PFSK-1 (cell line): ENCODE measurements around the gene KCNJ5.

Source experiments
- POLR2AphosphoS5 ChIP-seq: IDR thresholded peaks from 2 replicates; pipeline ENCODE4 v1.6.1; 2012; ENCODE audit warnings: low read depth, mild to moderate bottlenecking, control low read depth, low read length, moderate library complexity
- SIN3A ChIP-seq: IDR thresholded peaks from 2 replicates; pipeline ENCODE4 v1.6.1; 2012; ENCODE audit warnings: mild to moderate bottlenecking, low read length, moderate library complexity, borderline replicate concordance; ENCODE audit not compliant: insufficient read depth
- TAF1 ChIP-seq: IDR thresholded peaks from 2 replicates; pipeline ENCODE4 v1.6.1; 2012; ENCODE audit warnings: low read length, control low read depth, borderline replicate concordance; ENCODE audit not compliant: insufficient read depth
- TF ChIP-seq, protein P1 (sequence below), 2 experiments: IDR thresholded peaks; 2 replicates each; pipeline versions ENCODE4 v1.6.1 to v1.8.0; 2011 to 2012; ENCODE audit warnings: low read depth in 2 of 2, low read length in 2 of 2, control low read depth in 1 of 2, inconsistent platforms in 1 of 2, mild to moderate bottlenecking in 1 of 2, moderate library complexity in 1 of 2; ENCODE audit not compliant: insufficient read depth in 1 of 2

DNA sequence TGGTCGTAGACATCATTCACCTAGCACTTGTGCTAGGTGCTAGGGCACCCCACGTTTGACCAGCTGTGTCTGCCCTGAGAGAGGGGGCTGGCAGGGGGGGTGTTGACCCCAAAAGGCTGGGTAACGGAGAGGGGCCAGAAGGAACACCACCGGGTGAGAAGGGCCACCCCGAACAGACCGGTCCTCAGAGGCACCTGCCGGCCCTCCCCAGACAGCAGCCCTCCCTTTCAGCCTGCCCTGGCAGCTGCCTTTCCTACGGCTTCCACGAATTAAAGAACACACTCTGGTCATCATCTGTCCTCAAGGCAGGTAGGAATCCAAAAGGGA is 977 bp upstream of the KCNJ5 start:
- TF ChIP-seq SIN3A, result no peak
- no peak for TF ChIP-seq TAF1
- TF ChIP-seq POLR2AphosphoS5, result no peak
- TF ChIP-seq, protein P1, sequence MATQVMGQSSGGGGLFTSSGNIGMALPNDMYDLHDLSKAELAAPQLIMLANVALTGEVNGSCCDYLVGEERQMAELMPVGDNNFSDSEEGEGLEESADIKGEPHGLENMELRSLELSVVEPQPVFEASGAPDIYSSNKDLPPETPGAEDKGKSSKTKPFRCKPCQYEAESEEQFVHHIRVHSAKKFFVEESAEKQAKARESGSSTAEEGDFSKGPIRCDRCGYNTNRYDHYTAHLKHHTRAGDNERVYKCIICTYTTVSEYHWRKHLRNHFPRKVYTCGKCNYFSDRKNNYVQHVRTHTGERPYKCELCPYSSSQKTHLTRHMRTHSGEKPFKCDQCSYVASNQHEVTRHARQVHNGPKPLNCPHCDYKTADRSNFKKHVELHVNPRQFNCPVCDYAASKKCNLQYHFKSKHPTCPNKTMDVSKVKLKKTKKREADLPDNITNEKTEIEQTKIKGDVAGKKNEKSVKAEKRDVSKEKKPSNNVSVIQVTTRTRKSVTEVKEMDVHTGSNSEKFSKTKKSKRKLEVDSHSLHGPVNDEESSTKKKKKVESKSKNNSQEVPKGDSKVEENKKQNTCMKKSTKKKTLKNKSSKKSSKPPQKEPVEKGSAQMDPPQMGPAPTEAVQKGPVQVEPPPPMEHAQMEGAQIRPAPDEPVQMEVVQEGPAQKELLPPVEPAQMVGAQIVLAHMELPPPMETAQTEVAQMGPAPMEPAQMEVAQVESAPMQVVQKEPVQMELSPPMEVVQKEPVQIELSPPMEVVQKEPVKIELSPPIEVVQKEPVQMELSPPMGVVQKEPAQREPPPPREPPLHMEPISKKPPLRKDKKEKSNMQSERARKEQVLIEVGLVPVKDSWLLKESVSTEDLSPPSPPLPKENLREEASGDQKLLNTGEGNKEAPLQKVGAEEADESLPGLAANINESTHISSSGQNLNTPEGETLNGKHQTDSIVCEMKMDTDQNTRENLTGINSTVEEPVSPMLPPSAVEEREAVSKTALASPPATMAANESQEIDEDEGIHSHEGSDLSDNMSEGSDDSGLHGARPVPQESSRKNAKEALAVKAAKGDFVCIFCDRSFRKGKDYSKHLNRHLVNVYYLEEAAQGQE (IDR thresholded peaks at IDR 0.05; ENCODE audit: insufficient read depth in 1 of 2, low read depth in 2 of 2, low read length in 2 of 2), result no peak
